ENCODE measurements around the gene CDC20. TPM values are rescaled to one million over a fixed set of nuclear protein-coding genes. Genes with fewer than 3 reads are reported as not detected.

The CDC20 gene
- total and polyA plus RNA-seq, 2 of the 8 experiments (the other 6 are each of a cell fraction or from before 2014, with no cell fraction given) = 214 to 221 TPM

GRCh38 chr1:43360616-43361015, 1.8 kb downstream of the CDC20 start:
- ChIA-PET CTCF (ENCODE audit: partially characterized antibody) (interaction anchor here (0.7 to 1.8 kb wide), 7 partner anchors 10 to 124 kb away, joined by 3 to 7 read pairs (median 3); no protein-coding TSS in a partner anchor), POLR2A (ENCODE audit: partially characterized antibody) (interaction anchor here (0.8 to 1.2 kb wide), 4 partner anchors 9 to 18 kb away, joined by 3 to 4 read pairs (median 4); no protein-coding TSS in a partner anchor)
- H3K9me3 ChIP-seq (ENCODE audit: insufficient read depth in 2 of 2, low read depth in 1 of 2, low read length in 1 of 2) = no peaks in the 10 kb centered on the region
- DNase-seq (ENCODE audit: low read depth in 1 of 2, low spot score in 2 of 2) (no peak), FAIRE-seq (no peak)
- H2BK12ac ChIP-seq (ENCODE audit: low read depth, low read length) = no peak overlapping the region
- H3K27ac ChIP-seq (ENCODE audit: low read depth, low read length) = peak overlapping the region; percentile 12; the same call in 1 of the 2 replicates
- peak overlapping the region in 1 of 4 experiments; percentile 19; a peak in 1 of 7 replicates for H3K9ac ChIP-seq (replicated peaks in 1 of 4; ENCODE audit: extremely low read depth in 1 of 4, low read depth in 3 of 4, low read length in 3 of 4)
- H3K36me3 ChIP-seq (ENCODE audit: control insufficient read depth in 2 of 4, insufficient read depth in 4 of 4, low read length in 3 of 4) = peaks cover 21 to 58% (median 35%) of the 10 kb centered on the region in 4 experiments
- no peak overlapping the region for H2AFZ ChIP-seq (ENCODE audit: low read length)
- no peak overlapping the region for H4K8ac ChIP-seq (ENCODE audit: extremely low read depth, insufficient read depth, low read length)
- H4K20me1 ChIP-seq (replicated peaks in 1 of 2; ENCODE audit: control insufficient read depth in 1 of 2, insufficient read depth in 2 of 2, low read length in 2 of 2) = peaks cover 10 to 13% of the 10 kb centered on the region in 2 experiments
- H3K4me2 ChIP-seq (ENCODE audit: insufficient read depth in 1 of 2, low read depth in 2 of 2, low read length in 2 of 2) = peak overlapping the region; percentile 72 to 77; a peak in 3 of 4 replicates
- no peak overlapping the region for H3K23ac ChIP-seq (ENCODE audit: insufficient read length)
- H2BK120ac ChIP-seq (replicated peaks; ENCODE audit: low read depth, low read length) = no peak overlapping the region
- H3K23me2 ChIP-seq (ENCODE audit: low read depth, low read length) = peaks cover 7% of the 10 kb centered on the region
- H3K27me3 ChIP-seq (replicated peaks in 1 of 4; ENCODE audit: control insufficient read depth in 3 of 4, extremely low read depth in 1 of 4, insufficient read depth in 3 of 4, low read length in 3 of 4) = no peaks in the 10 kb centered on the region
- H3K79me1 ChIP-seq (ENCODE audit: low read depth, low read length) = peaks cover 14% of the 10 kb centered on the region
- no peak overlapping the region for H3K4ac ChIP-seq (replicated peaks; ENCODE audit: insufficient read length, low read depth, low read length)
- 97% methylated on average over 4 of the region's 4 CpGs; no CpG with 5 or more reads in 1 of the 2 experiments for WGBS, 2 experiments (ENCODE audit: extremely low coverage in 1 of 2, insufficient coverage in 1 of 2, insufficient read length in 1 of 2, insufficient replicate concordance in 2 of 2, low coverage in 1 of 2, low lambda C conversion rate in 2 of 2, missing lambda C conversion rate in 1 of 2)
- peaks cover 7 to 14% (median 8%) of the 10 kb centered on the region in 4 experiments for H3K4me1 ChIP-seq (replicated peaks in 1 of 4; ENCODE audit: control insufficient read depth in 3 of 4, insufficient read depth in 4 of 4, low read length in 3 of 4)
- H4K5ac ChIP-seq (ENCODE audit: insufficient read length, low read depth, low read length) = no peak overlapping the region
- H3K14ac ChIP-seq (ENCODE audit: insufficient read length) = no peak overlapping the region
- H3K18ac ChIP-seq (ENCODE audit: extremely low read depth, low read length) = no peak overlapping the region
- H3K79me2 ChIP-seq (ENCODE audit: control insufficient read depth in 1 of 2, insufficient read depth in 2 of 2, low read length in 2 of 2) = peaks cover 10 to 27% of the 10 kb centered on the region in 2 experiments
- H2BK15ac ChIP-seq (ENCODE audit: low read length) = no peak overlapping the region
- no peak overlapping the region for H2BK5ac ChIP-seq (ENCODE audit: low read depth, low read length)
- no peak overlapping the region for H4K91ac ChIP-seq (replicated peaks; ENCODE audit: insufficient read length, low read length)
- H2BK20ac ChIP-seq (ENCODE audit: low read length) = no peak overlapping the region
- peak overlapping the region in 1 of 4 experiments; percentile 76; a peak in 2 of 8 replicates for H3K4me3 ChIP-seq (ENCODE audit: extremely low read depth in 1 of 4, insufficient read depth in 2 of 4, low read depth in 3 of 4, low read length in 4 of 4)
- no peak overlapping the region for H3K56ac ChIP-seq (replicated peaks; ENCODE audit: insufficient read length, low read depth, low read length)
- H2AK5ac ChIP-seq (ENCODE audit: low read depth, low read length) = no peak overlapping the region
- no peak for TF ChIP-seq CREB1 (IDR thresholded peaks at IDR 0.05)
- TF ChIP-seq RXRA (IDR thresholded peaks at IDR 0.05; ENCODE audit: insufficient read depth, low read depth, low read length) = no peak
- no peak for TF ChIP-seq GABPA (IDR thresholded peaks at IDR 0.05; ENCODE audit: borderline replicate concordance, insufficient read depth, low read length)
- no peak for TF ChIP-seq SP4 (IDR thresholded peaks at IDR 0.05; ENCODE audit: low read length)
- no peak for TF ChIP-seq SAP30 (IDR thresholded peaks at IDR 0.05; ENCODE audit: insufficient read depth, insufficient replicate concordance, low read length)
- no peak for TF ChIP-seq ATF2 (IDR thresholded peaks at IDR 0.05; ENCODE audit: low read length)
- TF ChIP-seq, protein P1, sequence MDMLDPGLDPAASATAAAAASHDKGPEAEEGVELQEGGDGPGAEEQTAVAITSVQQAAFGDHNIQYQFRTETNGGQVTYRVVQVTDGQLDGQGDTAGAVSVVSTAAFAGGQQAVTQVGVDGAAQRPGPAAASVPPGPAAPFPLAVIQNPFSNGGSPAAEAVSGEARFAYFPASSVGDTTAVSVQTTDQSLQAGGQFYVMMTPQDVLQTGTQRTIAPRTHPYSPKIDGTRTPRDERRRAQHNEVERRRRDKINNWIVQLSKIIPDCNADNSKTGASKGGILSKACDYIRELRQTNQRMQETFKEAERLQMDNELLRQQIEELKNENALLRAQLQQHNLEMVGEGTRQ (IDR thresholded peaks at IDR 0.05; ENCODE audit: low read length) = no peak
- TF ChIP-seq RAD21 (IDR thresholded peaks at IDR 0.05 in 1 of 2, conservative IDR thresholded peaks at IDR 0.05 in 1 of 2; ENCODE audit: low read depth in 2 of 2, low read length in 2 of 2) = no peak
- TF ChIP-seq PHF8 (conservative IDR thresholded peaks at IDR 0.05; ENCODE audit: low read depth, low read length) = no peak
- no peak for TF ChIP-seq TAF7 (optimal IDR thresholded peaks at IDR 0.05; ENCODE audit: borderline replicate concordance, low read depth, low read length)

Measured in H1 (cell line).